GM15510 (cell line): ENCODE measurements around the gene ATP6V1F.

Experiments
- POLR2A ChIP-seq: IDR thresholded peaks from 3 replicates; pipeline ENCODE4 v1.6.1; 2011; ENCODE audit warnings: borderline replicate concordance; ENCODE audit not compliant: insufficient read length; ENCODE audit errors: extremely low read depth

Gene ATP6V1F

DNA sequence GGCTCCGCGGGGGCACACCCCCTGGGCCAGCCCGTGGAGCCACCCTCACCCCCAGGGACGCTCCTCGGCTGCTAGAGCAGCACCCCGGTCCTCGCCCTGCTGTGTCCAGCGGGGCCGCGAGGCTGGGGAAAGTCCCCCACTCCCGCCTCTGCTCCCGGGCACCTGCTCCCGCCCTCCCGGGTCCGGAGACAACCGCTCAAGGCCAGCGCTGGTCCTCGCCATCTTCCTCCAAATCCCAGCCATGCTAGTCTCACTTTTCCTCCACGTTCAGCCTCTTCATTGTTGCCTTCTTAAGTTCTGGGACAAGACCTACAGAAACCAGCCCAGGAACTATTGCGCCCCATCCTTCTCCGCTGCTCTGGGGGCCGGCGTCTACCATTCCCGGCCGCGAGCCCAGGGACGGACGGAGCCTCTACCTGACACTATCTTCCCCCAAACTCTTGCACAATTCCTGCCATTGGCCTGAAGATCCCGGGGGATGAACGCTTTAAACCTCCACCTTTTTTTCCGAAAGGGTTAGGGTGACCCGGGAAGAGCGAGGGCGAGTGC, 52.7 kb downstream of the ATP6V1F start:
- TF ChIP-seq POLR2A, result no peak
